NCI-H524 treated with DMSO at 0.1 percent for 48 hours (cell line): Measurements from ENCODE around the gene TRPM1.

Experiments
- DNase-seq: peaks from one replicate; lab custom pipeline; 2025; lab: John Stamatoyannopoulos, UW

Gene TRPM1

DNA sequence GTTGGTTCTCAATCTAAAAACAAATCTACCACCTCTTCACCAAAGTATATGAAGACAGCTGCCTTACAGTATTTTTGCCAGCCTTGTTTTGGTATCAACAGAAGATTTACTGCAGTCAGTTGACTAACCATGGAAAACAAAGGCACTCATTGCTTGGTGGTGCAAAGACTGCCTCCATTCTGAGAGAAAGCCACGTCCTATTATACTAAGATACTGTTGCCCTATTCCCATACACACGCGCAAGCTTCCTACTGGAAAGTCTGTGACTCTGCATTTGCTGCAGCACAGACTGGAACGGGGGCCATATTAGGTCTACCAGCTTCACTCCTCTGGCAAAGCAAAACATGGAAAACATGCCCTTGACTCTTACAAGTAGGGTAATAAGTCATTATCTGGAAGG is 128.1 kb downstream of the TRPM1 start:
- no peak for DNase-seq

DNA sequence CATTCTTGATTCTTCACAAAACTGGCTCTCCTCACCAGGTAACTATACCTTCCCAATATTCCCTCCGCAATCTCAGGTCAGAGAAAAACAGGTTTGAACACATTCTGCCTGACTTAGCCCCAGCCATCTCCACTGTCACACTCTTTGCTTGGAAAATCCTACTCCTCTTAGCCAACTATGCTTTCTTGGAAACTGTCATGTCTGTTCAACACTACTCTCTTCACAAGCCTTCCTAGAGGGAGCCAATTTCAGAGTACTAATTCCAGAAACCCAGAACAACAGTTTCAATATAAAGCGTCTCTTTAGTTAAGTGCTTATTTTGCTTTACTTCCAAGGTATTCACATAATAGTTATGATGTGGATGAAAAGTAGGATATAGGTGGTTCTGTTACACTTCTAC is 131.8 kb downstream of the TRPM1 start:
- DNase-seq: no peak

DNA sequence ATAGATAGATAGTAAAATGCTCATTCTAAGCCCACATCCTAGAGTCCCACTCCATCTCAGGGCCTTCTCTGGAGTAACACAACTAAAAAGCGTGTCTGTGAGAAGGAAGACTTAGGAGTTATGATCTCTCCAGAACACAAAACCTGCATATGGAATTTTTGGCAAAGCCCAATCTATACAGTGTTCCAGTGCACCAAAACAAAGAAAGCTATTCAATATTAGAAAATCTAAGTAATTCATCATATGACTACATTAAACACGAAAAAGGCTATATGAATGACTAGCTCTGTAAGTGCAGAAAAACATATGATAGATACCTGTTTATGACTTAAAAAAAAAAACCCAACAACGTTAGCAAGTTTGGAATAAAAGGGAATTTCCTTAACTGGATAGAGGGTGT is 137.8 kb downstream of the TRPM1 start:
- DNase-seq: no peak

DNA sequence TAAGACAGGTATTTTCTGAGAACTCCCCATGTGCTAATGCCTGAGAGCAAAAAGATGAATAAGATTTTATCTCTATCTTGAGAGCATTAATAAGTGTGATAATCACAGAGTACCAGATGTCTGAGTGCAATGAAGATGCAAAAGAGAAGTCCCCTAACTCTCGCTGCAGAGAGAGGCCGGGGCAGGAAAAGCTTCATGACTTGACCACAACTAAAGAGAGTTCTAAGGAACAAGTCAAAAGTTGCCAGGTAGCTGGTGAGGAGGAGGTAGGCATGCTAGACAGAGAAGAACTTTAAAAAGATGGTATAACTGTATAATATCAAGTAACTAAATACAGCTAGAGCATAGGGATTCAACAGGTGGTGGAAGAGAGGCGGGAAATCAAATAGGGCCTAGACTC is 138.9 kb downstream of the TRPM1 start:
- peak; percentile 37 for DNase-seq

DNA sequence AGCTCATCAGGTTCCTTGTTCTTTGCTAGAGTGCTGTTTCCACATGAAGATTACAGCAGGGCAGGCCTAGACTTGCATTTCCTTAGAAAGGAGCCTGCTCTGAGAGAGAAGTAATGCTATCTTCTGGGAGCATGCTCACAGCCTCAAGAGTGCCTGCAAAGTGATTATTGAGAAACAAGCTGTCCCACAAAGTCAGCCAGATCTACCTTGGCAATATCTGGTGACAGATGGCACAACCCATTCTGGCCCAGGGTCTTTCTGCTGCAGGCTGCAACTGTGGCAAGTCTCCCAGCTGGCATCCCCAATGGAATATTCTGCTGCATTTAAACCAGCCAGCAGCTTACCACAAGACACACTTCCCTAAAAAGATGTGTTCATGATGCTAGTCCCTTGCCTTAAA is 139.4 kb downstream of the TRPM1 start:
- DNase-seq: peak; percentile 95

DNA sequence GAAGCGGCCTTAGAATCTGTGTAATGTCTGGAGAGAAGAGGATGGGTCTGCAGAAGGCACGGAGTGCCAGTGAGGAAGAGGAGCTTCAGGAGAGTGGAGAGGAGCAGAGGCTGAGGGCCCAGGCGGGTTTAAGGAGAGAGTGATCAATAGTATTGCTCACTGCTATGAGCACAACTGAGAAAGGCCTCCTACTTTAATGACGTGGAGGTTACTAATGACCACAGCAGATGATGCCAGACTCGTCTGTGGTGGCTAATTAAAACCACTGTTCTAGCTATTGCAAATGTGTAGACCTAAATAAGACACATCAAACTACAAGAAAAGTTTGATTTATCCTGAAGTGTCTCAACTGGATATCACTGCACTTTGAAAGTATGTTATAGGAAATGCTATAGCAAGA is 143.3 kb downstream of the TRPM1 start:
- no peak for DNase-seq

DNA sequence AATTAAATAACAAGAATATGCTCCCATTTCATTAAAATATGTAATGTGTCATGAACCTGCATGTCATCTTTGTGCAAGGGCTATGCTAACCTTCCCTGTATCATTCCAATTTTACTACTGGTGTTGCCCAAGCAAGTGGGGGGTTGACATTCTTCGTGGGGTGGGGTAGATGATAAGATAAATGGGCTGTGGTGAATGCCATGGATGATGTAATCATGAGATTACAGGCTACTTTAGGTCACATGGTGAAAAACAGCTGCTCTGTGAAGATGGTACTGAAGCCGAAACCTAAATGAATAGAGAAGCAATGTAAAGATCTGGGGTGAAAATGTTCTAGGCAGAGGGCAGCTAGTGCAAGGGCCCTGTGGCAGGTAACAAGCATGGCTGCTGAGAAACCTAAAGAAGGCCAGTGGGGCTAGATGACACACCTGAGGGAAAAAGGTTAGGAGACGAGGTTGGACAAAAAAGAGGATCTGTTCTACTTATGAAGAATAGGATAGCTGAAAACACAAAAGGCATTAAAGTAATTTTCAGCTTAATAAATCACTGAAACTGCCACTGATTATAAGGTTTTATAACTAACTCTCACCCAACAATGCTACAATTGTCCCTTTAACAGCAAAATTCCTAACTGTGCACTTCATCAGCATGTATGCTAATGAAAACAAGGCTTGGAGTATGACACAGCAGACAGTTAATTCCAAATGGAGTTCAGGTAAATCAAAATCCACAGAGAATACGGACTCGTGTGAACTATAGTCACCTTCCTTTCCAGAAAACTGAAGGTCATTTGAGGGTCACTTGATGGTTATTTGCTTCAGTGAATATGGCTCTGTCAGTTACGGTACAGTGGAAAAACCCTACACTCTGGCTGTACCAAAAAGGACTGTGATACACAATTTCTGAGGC is 145.1 kb downstream of the TRPM1 start:
- no peak for DNase-seq

DNA sequence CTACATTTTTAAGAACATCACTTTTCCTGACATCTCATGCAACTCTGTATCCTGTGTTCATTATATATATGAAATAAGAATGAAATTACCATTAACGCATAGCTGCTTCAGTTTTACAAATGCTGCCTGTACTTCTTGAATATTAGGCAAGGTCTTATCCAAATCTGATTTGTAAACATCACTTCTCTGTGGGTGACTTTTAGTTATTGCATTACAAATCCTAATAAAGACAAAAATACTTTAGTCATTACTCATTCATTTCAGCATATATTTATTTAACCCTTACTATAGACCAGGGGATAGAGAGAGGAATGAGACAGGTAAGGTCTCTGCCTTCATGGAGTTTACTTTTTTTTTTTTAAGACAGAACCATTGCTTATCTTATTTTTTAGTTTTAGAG is 146.9 kb downstream of the TRPM1 start:
- DNase-seq: no peak

DNA sequence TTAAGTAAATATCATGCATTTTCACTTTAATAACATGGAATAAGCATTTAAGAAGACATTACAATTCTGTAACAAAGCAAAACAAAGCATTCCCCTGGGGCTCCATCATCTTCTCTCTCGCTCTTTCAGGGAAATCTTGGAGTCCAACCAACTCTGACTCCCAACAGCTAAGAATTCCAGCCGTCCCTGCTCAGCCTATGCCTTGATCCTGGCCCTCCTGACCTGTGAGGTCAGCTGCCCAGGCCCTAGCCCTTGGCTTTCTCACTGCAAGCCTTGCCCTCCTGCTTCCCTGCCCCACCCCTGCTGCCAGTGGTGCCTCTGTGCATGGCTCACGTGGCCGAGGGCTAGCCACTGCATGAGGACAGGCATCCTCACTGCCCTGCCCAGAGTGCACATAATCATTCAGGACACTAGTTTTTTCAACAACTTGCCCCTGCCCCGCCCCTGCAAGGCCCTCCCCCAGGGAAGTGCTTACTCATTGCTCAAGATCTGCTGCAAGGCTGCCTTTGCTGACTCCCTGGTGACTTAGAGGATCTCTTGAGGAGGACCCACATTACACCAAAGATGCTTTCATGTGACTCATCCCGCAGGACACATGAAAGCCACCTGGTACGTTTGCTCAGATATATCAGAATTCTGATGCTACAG is 147.7 kb downstream of the TRPM1 start:
- no peak for DNase-seq

DNA sequence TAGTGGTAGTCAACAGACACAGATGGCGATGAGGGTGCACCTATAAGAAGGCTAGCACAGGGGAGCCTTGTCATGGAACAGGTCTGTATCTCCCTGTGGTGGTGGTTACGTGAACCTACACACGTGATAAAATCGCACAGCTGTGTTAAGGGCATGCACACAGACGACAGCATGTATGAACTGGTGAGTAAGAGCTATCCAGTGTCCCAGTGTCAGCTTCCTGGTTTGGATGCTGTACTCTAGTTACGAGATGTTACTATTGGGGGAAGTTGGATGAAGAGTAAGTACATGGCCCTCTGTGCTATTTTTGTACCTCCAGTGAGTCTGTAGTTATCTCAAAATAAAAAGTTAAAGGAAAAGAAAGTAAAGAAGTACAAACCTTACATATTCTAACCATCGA is 148.3 kb downstream of the TRPM1 start:
- no peak for DNase-seq
